H54 (cell line): ENCODE results near the gene DDIT4.

Source experiments
- DNase-seq: peaks from one replicate; pipeline ENCODE4 v3.0.0; 2011; ENCODE audit warnings: low spot score, mixed read lengths; ENCODE audit not compliant: insufficient read length
- FAIRE-seq: peaks from 3 replicates; lab custom pipeline; 2011; peaks lifted over from hg19 to GRCh38; lab: Jason Lieb, UNC
- POLR2A ChIP-seq: IDR thresholded peaks from 2 replicates; pipeline ENCODE4 v1.6.1; 2011; ENCODE audit warnings: low read depth, mild to moderate bottlenecking, low read length

Gene DDIT4

DNA sequence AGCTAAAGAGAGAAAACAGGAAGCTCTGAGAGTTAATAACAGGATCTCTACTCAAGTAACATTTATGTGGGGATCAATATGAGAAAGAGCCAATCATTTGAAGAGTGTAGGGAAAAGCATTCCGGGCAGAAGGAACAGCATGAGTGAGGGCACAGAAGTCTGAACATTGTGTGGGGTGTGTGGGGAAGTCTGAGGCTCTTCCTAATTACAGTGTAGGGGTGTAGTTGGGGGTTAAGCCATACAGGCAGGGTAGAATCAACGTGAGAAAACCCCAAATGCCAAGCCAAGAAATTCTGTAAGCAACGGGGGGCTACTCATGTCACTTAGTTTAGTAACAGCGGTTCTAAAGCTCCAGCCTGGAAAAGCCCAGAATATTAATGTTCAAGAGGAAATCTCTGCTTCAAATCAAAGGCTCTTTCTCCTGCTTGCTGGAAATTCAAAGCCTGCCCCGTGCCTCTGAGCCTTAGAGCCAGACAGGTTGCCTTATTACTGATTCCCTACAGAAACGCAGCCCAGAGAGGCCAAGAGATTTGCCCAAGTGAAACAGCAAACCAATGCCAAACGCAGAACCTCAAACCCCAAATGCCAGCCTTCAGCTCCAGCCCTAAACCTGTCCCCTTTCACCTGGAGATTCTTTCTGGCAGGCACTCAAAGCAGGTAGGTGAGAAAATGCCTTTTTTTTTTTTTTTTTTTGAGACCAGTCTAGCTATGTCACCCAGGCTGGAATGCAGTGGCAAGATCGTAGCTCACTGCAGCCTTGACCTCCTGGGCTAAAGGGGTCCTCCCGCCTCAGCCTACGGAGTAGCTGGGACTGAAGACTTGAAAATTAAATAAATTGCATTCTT is 44.9 kb downstream of the DDIT4 start:
- no peak for DNase-seq
- FAIRE-seq: no peak
- no peak for TF ChIP-seq POLR2A

GRCh38 chr10:72319416-72320254 is 45.9 kb downstream of the DDIT4 start:
- DNase-seq: peak; percentile 86
- TF ChIP-seq POLR2A: peak; percentile 25; the same call in 1 of the 2 replicates
- FAIRE-seq: no peak

DNA sequence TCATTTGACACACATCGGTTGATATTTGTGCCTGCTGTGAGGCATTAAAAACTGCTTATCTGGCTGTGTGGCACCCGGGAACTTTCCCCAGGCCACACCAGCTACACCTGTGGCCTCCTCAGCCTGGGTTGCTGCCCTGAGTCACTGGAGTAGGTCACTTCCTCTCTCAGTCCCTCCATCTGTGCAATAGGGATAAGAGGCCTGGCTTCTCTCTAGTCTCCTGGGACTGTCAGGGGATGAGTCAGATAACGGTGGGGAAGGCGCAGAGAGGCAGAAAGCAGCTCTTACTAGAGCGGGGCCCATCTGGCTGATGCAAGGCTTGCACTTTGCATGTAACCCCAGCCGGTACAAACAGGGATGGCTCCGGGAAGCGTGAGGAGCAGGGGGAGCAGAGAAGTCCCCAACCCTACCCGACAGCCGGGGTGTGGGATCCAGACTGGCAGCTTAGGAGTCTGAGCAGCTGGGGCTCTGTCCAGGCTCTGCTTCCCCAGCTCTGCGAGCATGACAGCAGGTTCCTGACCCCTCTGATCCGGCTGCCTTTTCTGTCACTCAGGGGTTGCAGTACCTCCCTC is 47.0 kb downstream of the DDIT4 start:
- DNase-seq (peak; percentile 100), FAIRE-seq (peak; percentile 96)
- TF ChIP-seq POLR2A: no peak; the same call in 1 of the 2 replicates

DNA sequence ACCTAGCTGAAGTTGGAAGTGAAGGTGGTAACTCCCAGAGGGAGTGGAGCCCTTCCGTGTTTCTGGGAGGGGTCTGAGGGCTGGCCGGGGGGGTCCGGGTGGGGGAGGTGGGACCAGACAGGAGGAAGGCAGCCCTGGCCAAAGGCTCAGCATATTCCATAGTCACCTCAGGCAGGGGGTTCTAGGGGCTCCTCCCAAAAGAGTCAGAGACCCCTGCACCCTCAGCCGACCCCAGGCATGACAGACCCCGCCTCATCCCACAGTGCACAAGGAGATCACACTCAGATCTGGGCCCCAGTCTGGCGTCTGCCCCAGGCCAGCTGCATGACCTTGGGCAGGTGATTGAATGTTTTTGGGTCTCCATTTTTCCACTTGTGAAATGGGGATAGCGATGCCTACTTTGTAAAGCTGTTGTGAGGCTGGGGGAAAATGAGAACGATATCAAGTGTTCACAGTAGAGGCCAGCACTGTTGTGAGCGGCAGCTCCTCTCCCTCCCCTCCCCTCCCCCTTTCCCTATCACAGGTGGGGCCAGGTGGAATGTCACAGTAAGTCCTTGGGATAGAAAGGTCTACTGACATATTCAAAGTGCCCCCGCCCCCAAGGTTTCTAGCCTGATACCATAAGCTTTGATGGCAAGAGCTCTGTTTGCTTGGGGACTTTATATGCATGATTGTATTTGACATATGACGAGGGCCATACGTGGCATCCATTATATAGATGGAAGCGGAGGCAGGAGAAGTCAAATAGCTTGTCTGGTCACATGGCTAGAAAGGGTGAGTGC is 47.7 kb downstream of the DDIT4 start:
- no peak for DNase-seq
- no peak for TF ChIP-seq POLR2A
- no peak for FAIRE-seq

DNA sequence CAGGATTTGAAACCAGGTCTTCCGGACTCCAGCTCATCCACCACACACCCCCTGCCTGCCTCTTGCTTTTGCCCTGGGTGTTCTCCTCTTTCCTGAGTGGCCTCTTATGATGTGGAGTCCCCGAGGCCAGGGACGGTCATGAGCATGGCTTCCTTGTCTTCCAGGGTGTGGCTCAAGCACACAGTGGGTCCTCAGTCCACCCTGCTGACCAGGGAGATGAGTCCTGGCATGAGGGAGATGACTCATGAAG is 48.2 kb downstream of the DDIT4 start:
- FAIRE-seq (no peak), DNase-seq (no peak)
- TF ChIP-seq POLR2A: no peak

- DNase-seq: no peak
- TF ChIP-seq POLR2A: no peak
- no peak for FAIRE-seq
Observed at GRCh38 chr10:72322280-72323058, 48.7 kb downstream of the DDIT4 start.

DNA sequence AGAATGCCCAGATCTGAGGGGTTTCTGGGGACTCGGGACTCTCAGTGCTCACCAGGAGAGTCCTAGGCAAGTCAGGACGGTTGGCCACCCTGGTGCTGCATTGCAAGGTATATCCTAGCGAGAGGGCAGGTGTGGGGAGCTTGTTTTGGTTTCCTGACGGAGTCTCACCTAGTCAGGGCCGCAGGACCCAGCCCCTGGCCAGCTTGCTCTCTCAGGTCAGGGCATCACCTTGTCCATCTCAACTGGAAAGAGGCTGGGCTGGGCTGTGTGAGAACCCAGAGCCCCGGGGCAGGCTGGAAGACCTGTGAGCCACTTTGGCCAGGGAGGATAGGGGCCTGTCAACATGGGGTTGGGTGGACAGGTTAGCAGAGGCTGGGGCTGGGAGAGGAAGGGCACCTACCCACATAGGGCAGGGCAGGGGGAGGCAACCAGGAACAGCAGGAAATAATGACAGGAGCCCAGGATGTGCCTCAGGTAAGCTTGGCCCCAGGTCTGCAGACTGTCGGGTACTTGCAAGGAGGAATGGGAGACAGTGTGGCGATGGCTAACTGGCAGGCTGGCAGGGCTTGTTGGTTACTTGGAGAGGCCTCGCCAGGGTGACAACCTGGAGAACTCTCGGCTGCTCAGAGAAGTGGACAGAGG is 49.5 kb downstream of the DDIT4 start:
- DNase-seq (no peak), FAIRE-seq (no peak)
- no peak for TF ChIP-seq POLR2A

- no peak for TF ChIP-seq POLR2A
- no peak for DNase-seq
- FAIRE-seq: no peak
Observed at GRCh38 chr10:72323771-72324191, 50.1 kb downstream of the DDIT4 start.
